Measurements from ENCODE around the gene NCBP3. TPM values are rescaled to one million over a fixed set of nuclear protein-coding genes. Genes with fewer than 3 reads are reported as not detected.

The NCBP3 gene
- total and polyA plus RNA-seq, 2 of the 8 experiments (the other 6 are each of a cell fraction or from before 2014, with no cell fraction given), result 19.6 to 46.1 TPM

DNA sequence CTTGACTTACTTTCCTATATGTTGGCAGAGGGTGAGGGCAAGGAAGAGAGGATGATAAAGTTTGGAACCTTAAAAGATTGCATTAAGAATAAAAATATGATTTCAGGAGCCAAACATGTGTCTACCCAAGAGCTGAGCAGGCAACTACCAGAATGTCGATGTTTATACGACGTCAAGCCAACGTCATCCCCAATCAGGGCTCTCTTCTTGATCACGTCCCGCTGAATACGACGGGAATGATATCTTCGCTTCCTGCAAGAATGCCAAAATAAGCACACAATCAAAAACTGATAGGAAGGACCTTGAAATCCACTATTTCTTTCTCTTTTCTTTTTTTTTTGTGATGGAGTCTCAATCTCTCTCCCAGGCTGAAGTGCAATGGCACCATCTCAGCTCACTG is 24.9 kb downstream of the NCBP3 start:
- no peak overlapping the region for H3K14ac ChIP-seq (ENCODE audit: insufficient read length)
- H3K4me1 ChIP-seq (replicated peaks in 1 of 4; ENCODE audit: control insufficient read depth in 3 of 4, insufficient read depth in 4 of 4, low read length in 3 of 4), result no peaks in the 10 kb centered on the region
- no peak overlapping the region for H3K23ac ChIP-seq (ENCODE audit: insufficient read length)
- H3K18ac ChIP-seq (ENCODE audit: extremely low read depth, low read length), result no peak overlapping the region
- H3K9me3 ChIP-seq (ENCODE audit: insufficient read depth in 2 of 2, low read depth in 1 of 2, low read length in 1 of 2), result no peaks in the 10 kb centered on the region
- H4K91ac ChIP-seq (replicated peaks; ENCODE audit: insufficient read length, low read length), result no peak overlapping the region
- no peaks in the 10 kb centered on the region for H3K23me2 ChIP-seq (ENCODE audit: low read depth, low read length)
- H2BK15ac ChIP-seq (ENCODE audit: low read length), result no peak overlapping the region
- H4K5ac ChIP-seq (ENCODE audit: insufficient read length, low read depth, low read length), result no peak overlapping the region
- H2AK5ac ChIP-seq (ENCODE audit: low read depth, low read length), result no peak overlapping the region
- no peak overlapping the region for H3K27ac ChIP-seq (ENCODE audit: low read depth, low read length)
- peaks cover 3 to 7% of the 10 kb centered on the region in 2 experiments for H4K20me1 ChIP-seq (replicated peaks in 1 of 2; ENCODE audit: control insufficient read depth in 1 of 2, insufficient read depth in 2 of 2, low read length in 2 of 2)
- H3K36me3 ChIP-seq (ENCODE audit: control insufficient read depth in 2 of 4, insufficient read depth in 4 of 4, low read length in 3 of 4), result peaks cover 18 to 81% (median 64%) of the 10 kb centered on the region in 4 experiments
- no peak overlapping the region for H2BK20ac ChIP-seq (ENCODE audit: low read length)
- H3K4me2 ChIP-seq (ENCODE audit: insufficient read depth in 1 of 2, low read depth in 2 of 2, low read length in 2 of 2), result no peak overlapping the region
- DNase-seq (ENCODE audit: low read depth in 1 of 2, low spot score in 2 of 2) (no peak), FAIRE-seq (no peak)
- no peaks in the 10 kb centered on the region for H3K79me2 ChIP-seq (ENCODE audit: control insufficient read depth in 1 of 2, insufficient read depth in 2 of 2, low read length in 2 of 2)
- no peaks in the 10 kb centered on the region for H3K27me3 ChIP-seq (replicated peaks in 1 of 4; ENCODE audit: control insufficient read depth in 3 of 4, extremely low read depth in 1 of 4, insufficient read depth in 3 of 4, low read length in 3 of 4)
- no peak overlapping the region for H2BK12ac ChIP-seq (ENCODE audit: low read depth, low read length)
- no peaks in the 10 kb centered on the region for H3K79me1 ChIP-seq (ENCODE audit: low read depth, low read length)
- no peak overlapping the region for H2BK120ac ChIP-seq (replicated peaks; ENCODE audit: low read depth, low read length)
- no peak overlapping the region for H3K4ac ChIP-seq (replicated peaks; ENCODE audit: insufficient read length, low read depth, low read length)
- no peak overlapping the region for H2AFZ ChIP-seq (ENCODE audit: low read length)
- CTCF ChIA-PET (ENCODE audit: partially characterized antibody), result interaction anchor here (0.7 to 2.3 kb wide), 6 partner anchors 10 to 217 kb away, joined by 3 to 6 read pairs (median 4); no protein-coding TSS in a partner anchor
- POLR2A ChIA-PET (ENCODE audit: partially characterized antibody), result interaction anchor here (1.5 kb wide), 1 partner anchor 10 kb away, joined by 5 read pairs; no protein-coding TSS in a partner anchor
- H3K9ac ChIP-seq (replicated peaks in 1 of 4; ENCODE audit: extremely low read depth in 1 of 4, low read depth in 3 of 4, low read length in 3 of 4), result no peak overlapping the region; a peak in 1 of 7 replicates
- H4K8ac ChIP-seq (ENCODE audit: extremely low read depth, insufficient read depth, low read length), result no peak overlapping the region; the same call in 1 of the 2 replicates
- no peak overlapping the region for H3K4me3 ChIP-seq (ENCODE audit: extremely low read depth in 1 of 4, insufficient read depth in 2 of 4, low read depth in 3 of 4, low read length in 4 of 4)
- H2BK5ac ChIP-seq (ENCODE audit: low read depth, low read length), result no peak overlapping the region
- TF ChIP-seq GTF2F1 (IDR thresholded peaks at IDR 0.05; ENCODE audit: borderline replicate concordance, low read depth, low read length) (no peak), SIRT6 (IDR thresholded peaks at IDR 0.05; ENCODE audit: low read length) (no peak), RFX5 (IDR thresholded peaks at IDR 0.05; ENCODE audit: borderline replicate concordance, low read depth, low read length) (no peak), HDAC6 (IDR thresholded peaks at IDR 0.05; ENCODE audit: low read depth, low read length) (no peak), SAP30 (IDR thresholded peaks at IDR 0.05; ENCODE audit: insufficient read depth, insufficient replicate concordance, low read length) (no peak), HDAC2 (IDR thresholded peaks at IDR 0.05; ENCODE audit: borderline replicate concordance in 1 of 2, low read depth in 2 of 2, low read length in 2 of 2) (no peak), TAF1 (IDR thresholded peaks at IDR 0.05; ENCODE audit: low read depth, low read length) (no peak), POLR2A (IDR thresholded peaks at IDR 0.05; ENCODE audit: control extremely low read depth in 1 of 2, low read depth in 2 of 2, low read length in 2 of 2) (no peak), POLR2AphosphoS5 (IDR thresholded peaks at IDR 0.05; ENCODE audit: low read depth, low read length) (no peak), TAF7 (optimal IDR thresholded peaks at IDR 0.05; ENCODE audit: borderline replicate concordance, low read depth, low read length) (no peak), RNF2 (IDR thresholded peaks at IDR 0.05; ENCODE audit: borderline replicate concordance, low read depth, low read length, missing control alignments, poor library complexity, severe bottlenecking) (no peak)
- TF ChIP-seq, protein P1, sequence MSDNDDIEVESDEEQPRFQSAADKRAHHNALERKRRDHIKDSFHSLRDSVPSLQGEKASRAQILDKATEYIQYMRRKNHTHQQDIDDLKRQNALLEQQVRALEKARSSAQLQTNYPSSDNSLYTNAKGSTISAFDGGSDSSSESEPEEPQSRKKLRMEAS (IDR thresholded peaks at IDR 0.05), result no peak
- no peak overlapping the region for H3K56ac ChIP-seq (replicated peaks; ENCODE audit: insufficient read length, low read depth, low read length)
- WGBS, 2 experiments (ENCODE audit: extremely low coverage in 1 of 2, insufficient coverage in 1 of 2, insufficient read length in 1 of 2, insufficient replicate concordance in 2 of 2, low coverage in 1 of 2, low lambda C conversion rate in 2 of 2, missing lambda C conversion rate in 1 of 2), result 95% methylated on average over 9 of the region's 9 CpGs; no CpG with 5 or more reads in 1 of the 2 experiments
